Thyroid gland (tissue), 4 donors: ENCODE measurements around the gene TTC34. TPM values are rescaled to one million over a fixed set of nuclear protein-coding genes. Genes with fewer than 3 reads are reported as not detected.

Experiments used
- DNase-seq, 2 donors: peaks; one replicate each; pipeline ENCODE4 v3.0.0-alpha.2; 2019
- H3K27ac ChIP-seq, 3 donors: fragments of 200-600 bp; sonication (generic); 1 replicate in 2 of 3; 2 replicates in 1 of 3; pipeline ENCODE4 v1.5.1; 2016 to 2019; ENCODE audit warnings: mild to moderate bottlenecking in 1 of 3, moderate library complexity in 1 of 3
- H3K27me3 ChIP-seq: fragments of 200-600 bp; sonication (generic); one replicate; pipeline ENCODE4 v1.5.1; 2019
- H3K36me3 ChIP-seq, 2 donors: fragments of 200-600 bp; sonication (generic); one replicate each; pipeline ENCODE4 v1.5.1; 2016 to 2019
- H3K4me1 ChIP-seq, 2 donors: fragments of 200-600 bp; sonication (generic); one replicate each; pipeline ENCODE4 v1.5.1; 2017 to 2019
- H3K4me3 ChIP-seq, 3 donors: fragments of 200-600 bp; sonication (generic); replicated peaks in 1 of 3; 1 replicate in 2 of 3; 2 replicates in 1 of 3; pipeline ENCODE4 v1.5.1; 2016; ENCODE audit warnings: mild to moderate bottlenecking in 1 of 3
- H3K9me3 ChIP-seq: fragments of 200-600 bp; sonication (generic); one replicate; pipeline ENCODE4 v1.5.1; 2017
- CTCF ChIP-seq, 6 experiments: fragments of 200-600 bp in 3 of 6; fragments of 450-650 bp in 3 of 6; sonication (generic) in 3 of 6; IDR thresholded peaks; one replicate each; pipeline ENCODE4 v1.5.1; 2016 to 2019; ENCODE audit warnings: antibody characterized with exemption in 6 of 6, mild to moderate bottlenecking in 2 of 6, inconsistent platforms in 1 of 6, moderate library complexity in 1 of 6
- POLR2A ChIP-seq, 2 donors: fragments of 450-650 bp; IDR thresholded peaks; one replicate each; pipeline ENCODE4 v1.6.1; 2017; ENCODE audit warnings: antibody characterized with exemption in 2 of 2, mild to moderate bottlenecking in 2 of 2, moderate library complexity in 1 of 2
- WGBS, 2 donors: methylation state at CpG; one replicate each; pipeline ENCODE4 v1.1.5; 2017; 5-methylcytosine and 5-hydroxymethylcytosine counted together
- intact Hi-C: fragments of 100-400 bp; cut with DNase I; formaldehyde crosslinking; loops from one replicate; pipeline ENCODE4 v1.15.1; 2023
- total RNA-seq, 4 donors: library from RNA; depleted of rRNA; stranded (reverse); fragments of >200 nt; gene quantifications; one replicate each; pipeline ENCODE4 v1.2.3, GENCODE V29; 2016

TTC34 gene
- total RNA-seq, 4 donors from 2014 or later, result 0.81 to 2.2 (median 1.9) TPM

- 91 to 92% methylated on average over 8 to 12 of the region's 26 CpGs for WGBS, 2 donors
- intact Hi-C loops, result no loop called here
- H3K9me3 ChIP-seq, result no peaks in the 10 kb centered on the region
- no peak for TF ChIP-seq CTCF (IDR thresholded peaks at IDR 0.05)
- H3K36me3 ChIP-seq, result no peaks in the 10 kb centered on the region
- H3K4me1 ChIP-seq, result no peaks in the 10 kb centered on the region
- no peaks in the 10 kb centered on the region for H3K27me3 ChIP-seq
- H3K27ac ChIP-seq, result no peak overlapping the region
- DNase-seq, result no peak
- no peak overlapping the region for H3K4me3 ChIP-seq
These were observed 14.2 kb downstream of the TTC34 start for GRCh38 chr1:2787163-2787911.

GRCh38 chr1:2786329-2787162, 14.9 kb downstream of the TTC34 start:
- Histone ChIP-seq H3K9me3 (no peaks in the 10 kb centered on the region), H3K27ac (no peak overlapping the region), H3K36me3 (no peaks in the 10 kb centered on the region), H3K27me3 (no peaks in the 10 kb centered on the region), H3K4me3 (no peak overlapping the region), H3K4me1 (no peaks in the 10 kb centered on the region)
- TF ChIP-seq POLR2A (IDR thresholded peaks at IDR 0.05), result no peak
- peak; percentile 20 to 74 (median 46) for TF ChIP-seq CTCF (IDR thresholded peaks at IDR 0.05)
- intact Hi-C loops, result no loop called here
- 25 to 42% methylated on average over 12 to 22 of the region's 27 CpGs for WGBS, 2 donors
- peak; percentile 41 to 46 for DNase-seq

- Histone ChIP-seq H3K4me1 (no peaks in the 10 kb centered on the region), H3K4me3 (no peak overlapping the region), H3K9me3 (no peaks in the 10 kb centered on the region), H3K36me3 (no peaks in the 10 kb centered on the region), H3K27ac (no peak overlapping the region), H3K27me3 (no peaks in the 10 kb centered on the region)
- TF ChIP-seq POLR2A (IDR thresholded peaks at IDR 0.05) (no peak), CTCF (IDR thresholded peaks at IDR 0.05) (no peak)
- WGBS, 2 donors, result 92 to 95% methylated on average over 9 to 19 of the region's 23 CpGs
- no peak for DNase-seq
- intact Hi-C loops, result no loop called here
These were observed 15.7 kb downstream of the TTC34 start for GRCh38 chr1:2785631-2786328.

GRCh38 chr1:2784854-2785630, 16.5 kb downstream of the TTC34 start:
- H3K27ac ChIP-seq, result no peak overlapping the region
- WGBS, 2 donors, result 76 to 81% methylated on average over 12 to 17 of the region's 19 CpGs
- H3K4me3 ChIP-seq, result no peak overlapping the region
- no peaks in the 10 kb centered on the region for H3K27me3 ChIP-seq
- no peak for DNase-seq
- intact Hi-C loops, result no loop called here
- TF ChIP-seq POLR2A (IDR thresholded peaks at IDR 0.05) (no peak), CTCF (IDR thresholded peaks at IDR 0.05) (no peak)
- H3K4me1 ChIP-seq, result no peaks in the 10 kb centered on the region
- H3K9me3 ChIP-seq, result no peaks in the 10 kb centered on the region
- H3K36me3 ChIP-seq, result no peaks in the 10 kb centered on the region
